ENCODE data around the gene TAOK3.
"Not testable (repeated sequence)": the region's sequence is repeated elsewhere in the genome, so short reads cannot be mapped to it uniquely, and the experiment has no call there.

Gene TAOK3

GRCh38 chr12:118358612-118359540 is 13.8 kb downstream of the TAOK3 start:
- TF ChIP-seq, protein P1, sequence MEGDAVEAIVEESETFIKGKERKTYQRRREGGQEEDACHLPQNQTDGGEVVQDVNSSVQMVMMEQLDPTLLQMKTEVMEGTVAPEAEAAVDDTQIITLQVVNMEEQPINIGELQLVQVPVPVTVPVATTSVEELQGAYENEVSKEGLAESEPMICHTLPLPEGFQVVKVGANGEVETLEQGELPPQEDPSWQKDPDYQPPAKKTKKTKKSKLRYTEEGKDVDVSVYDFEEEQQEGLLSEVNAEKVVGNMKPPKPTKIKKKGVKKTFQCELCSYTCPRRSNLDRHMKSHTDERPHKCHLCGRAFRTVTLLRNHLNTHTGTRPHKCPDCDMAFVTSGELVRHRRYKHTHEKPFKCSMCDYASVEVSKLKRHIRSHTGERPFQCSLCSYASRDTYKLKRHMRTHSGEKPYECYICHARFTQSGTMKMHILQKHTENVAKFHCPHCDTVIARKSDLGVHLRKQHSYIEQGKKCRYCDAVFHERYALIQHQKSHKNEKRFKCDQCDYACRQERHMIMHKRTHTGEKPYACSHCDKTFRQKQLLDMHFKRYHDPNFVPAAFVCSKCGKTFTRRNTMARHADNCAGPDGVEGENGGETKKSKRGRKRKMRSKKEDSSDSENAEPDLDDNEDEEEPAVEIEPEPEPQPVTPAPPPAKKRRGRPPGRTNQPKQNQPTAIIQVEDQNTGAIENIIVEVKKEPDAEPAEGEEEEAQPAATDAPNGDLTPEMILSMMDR (IDR thresholded peaks at IDR 0.05; ENCODE audit: insufficient read depth, low read depth, low read length, missing control alignments), result no peak
- H3K4me3 ChIP-seq (ENCODE audit: low read length), result no peak overlapping the region
- no peak for DNase-seq (ENCODE audit: low read depth)

GRCh38 chr12:118358008-118358359 is 14.7 kb downstream of the TAOK3 start:
- TF ChIP-seq, protein P1 (IDR thresholded peaks at IDR 0.05; ENCODE audit: insufficient read depth, low read depth, low read length, missing control alignments), result no peak
- no peak for DNase-seq (ENCODE audit: low read depth)
- H3K4me3 ChIP-seq (ENCODE audit: low read length), result no peak overlapping the region

DNA sequence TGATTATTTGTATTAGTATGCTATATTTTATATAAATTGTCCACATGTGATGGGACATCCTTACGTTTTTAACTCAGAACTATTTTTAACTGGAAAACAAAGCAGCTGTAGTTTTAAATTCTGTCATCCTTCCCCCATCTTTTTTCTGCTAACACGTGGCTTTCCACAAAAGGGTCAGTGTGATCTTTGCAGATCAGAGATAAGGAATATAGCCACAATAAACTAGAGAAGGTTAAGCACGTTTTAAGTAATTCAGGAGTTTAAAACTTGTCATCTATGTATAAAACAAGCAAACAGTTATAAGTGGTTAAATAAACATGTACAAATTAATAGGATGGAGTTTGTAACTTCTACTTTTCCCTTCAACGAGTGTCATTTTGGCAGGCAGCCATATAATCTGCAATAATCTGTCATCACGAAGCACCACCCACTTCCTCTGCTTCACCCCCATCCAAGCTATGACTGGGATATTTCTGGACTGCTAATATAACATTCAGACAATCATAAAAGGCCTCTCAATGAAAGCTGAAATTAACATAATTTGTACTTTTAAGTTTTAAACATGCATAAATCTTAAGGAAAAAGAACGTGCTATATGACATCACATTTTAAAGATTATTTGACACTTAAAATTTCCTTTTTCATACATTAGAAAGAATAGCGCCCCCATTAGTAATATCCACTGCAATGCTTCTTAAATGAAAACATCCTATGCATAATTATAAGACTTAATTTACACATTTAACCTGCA is 15.3 kb downstream of the TAOK3 start:
- TF ChIP-seq, protein P1 (IDR thresholded peaks at IDR 0.05; ENCODE audit: insufficient read depth, low read depth, low read length, missing control alignments), result no peak
- DNase-seq (ENCODE audit: low read depth), result peak; percentile 62
- H3K4me3 ChIP-seq (ENCODE audit: low read length), result no peak overlapping the region

DNA sequence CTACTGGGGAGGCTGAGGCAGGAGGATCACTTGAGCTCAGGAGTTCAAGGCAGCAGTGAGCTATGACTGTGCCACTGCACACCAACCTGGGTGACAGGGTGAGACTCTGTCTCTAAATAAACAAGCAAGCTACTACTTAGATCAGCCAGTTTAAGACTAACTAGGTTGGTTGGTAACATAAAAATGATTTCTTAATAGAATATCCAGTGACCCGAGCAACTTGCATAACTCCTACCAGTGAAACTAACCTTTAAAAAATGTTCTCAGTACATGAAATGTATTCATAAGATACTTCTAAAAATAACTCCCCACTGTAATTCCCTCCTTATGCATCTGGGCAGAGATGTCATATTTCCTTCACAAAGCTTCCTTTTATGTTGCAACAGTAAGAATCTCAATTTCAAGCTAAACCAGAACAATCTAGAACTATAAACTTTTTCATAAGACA is 15.9 kb downstream of the TAOK3 start:
- TF ChIP-seq, protein P1 (IDR thresholded peaks at IDR 0.05; ENCODE audit: insufficient read depth, low read depth, low read length, missing control alignments), result no peak
- DNase-seq (ENCODE audit: low read depth), result peak; percentile 84
- no peak overlapping the region for H3K4me3 ChIP-seq (ENCODE audit: low read length)

DNA sequence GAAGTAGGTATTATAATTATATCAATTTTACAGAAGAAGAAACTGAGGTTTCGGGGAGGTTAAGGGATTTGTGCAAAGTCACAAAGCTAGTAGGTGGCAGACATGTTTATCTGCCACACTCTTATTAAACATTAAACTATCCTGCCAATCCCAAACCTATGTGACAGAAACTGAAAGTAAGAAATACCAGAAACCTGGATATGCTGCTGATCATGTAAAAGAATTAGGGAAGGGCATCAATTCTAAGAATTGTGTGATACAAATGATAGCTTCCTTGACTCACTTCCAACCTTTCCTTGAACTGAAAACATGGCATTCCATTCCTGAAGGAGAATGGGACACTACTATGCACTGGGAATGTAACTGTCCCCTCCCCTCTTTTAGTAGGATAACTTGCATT is 16.9 kb downstream of the TAOK3 start:
- H3K4me3 ChIP-seq (ENCODE audit: low read length), result no peak overlapping the region
- TF ChIP-seq, protein P1 (IDR thresholded peaks at IDR 0.05; ENCODE audit: insufficient read depth, low read depth, low read length, missing control alignments), result no peak
- DNase-seq (ENCODE audit: low read depth), result no peak

GRCh38 chr12:118354903-118355302 is 17.8 kb downstream of the TAOK3 start:
- TF ChIP-seq, protein P1 (IDR thresholded peaks at IDR 0.05; ENCODE audit: insufficient read depth, low read depth, low read length, missing control alignments), result no peak
- H3K4me3 ChIP-seq (ENCODE audit: low read length), result no peak overlapping the region
- no peak for DNase-seq (ENCODE audit: low read depth)

GRCh38 chr12:118354503-118354902 is 18.2 kb downstream of the TAOK3 start:
- H3K4me3 ChIP-seq (ENCODE audit: low read length); DNase-seq (ENCODE audit: low read depth): not testable (repeated sequence)

All from epithelial cell of esophagus (primary cell).